Vagina (tissue), 2 donors: ENCODE data around the gene SIGLEC1. TPM values are rescaled to one million over a fixed set of nuclear protein-coding genes. Genes with fewer than 3 reads are reported as not detected.

Source experiments
- DNase-seq, 2 donors: peaks; one replicate each; pipeline ENCODE4 v3.0.0-alpha.2; 2017; ENCODE audit errors: extremely low spot score in 2 of 2
- H3K27ac ChIP-seq: fragments of 200-600 bp; sonication (generic); one replicate; pipeline ENCODE4 v1.5.1; 2019
- H3K27me3 ChIP-seq: fragments of 200-600 bp; sonication (generic); one replicate; pipeline ENCODE4 v1.5.1; 2019
- H3K36me3 ChIP-seq, 2 donors: fragments of 200-600 bp; sonication (generic); one replicate each; pipeline ENCODE4 v1.5.1; 2017 to 2019
- H3K4me1 ChIP-seq: fragments of 200-600 bp; sonication (generic); one replicate; pipeline ENCODE4 v1.5.1; 2019
- H3K4me3 ChIP-seq, 2 donors: fragments of 200-600 bp; sonication (generic); 1 replicate in 1 of 2; 2 replicates in 1 of 2; pipeline ENCODE4 v1.5.1; 2016 to 2019
- H3K9me3 ChIP-seq: fragments of 200-600 bp; sonication (generic); one replicate; pipeline ENCODE4 v1.5.1; 2019
- CTCF ChIP-seq, 3 experiments: fragments of 450-650 bp in 2 of 3; fragments of 200-600 bp in 1 of 3; sonication (generic) in 1 of 3; IDR thresholded peaks; one replicate each; pipeline ENCODE4 v1.5.1; 2017 to 2019; ENCODE audit warnings: antibody characterized with exemption in 3 of 3, mild to moderate bottlenecking in 2 of 3, moderate library complexity in 2 of 3
- POLR2A ChIP-seq, 2 donors: fragments of 450-650 bp; IDR thresholded peaks; one replicate each; pipeline ENCODE4 v1.6.1; 2017; ENCODE audit warnings: antibody characterized with exemption in 2 of 2, mild to moderate bottlenecking in 2 of 2, moderate library complexity in 2 of 2
- POLR2AphosphoS5 ChIP-seq, 2 donors: sonication (generic); formaldehyde crosslinking; IDR thresholded peaks; one replicate each; pipeline ENCODE4 v1.9.0; 2017; ENCODE audit warnings: antibody characterized with exemption in 2 of 2, mild to moderate bottlenecking in 2 of 2, low read depth in 1 of 2; ENCODE audit not compliant: insufficient read depth in 1 of 2
- intact Hi-C: fragments of 100-400 bp; cut with DNase I; formaldehyde crosslinking; loops from one replicate; pipeline ENCODE4 v1.15.1; 2023
- total RNA-seq: library from RNA; depleted of rRNA; stranded (reverse); fragments of >200 nt; gene quantifications from one replicate; pipeline ENCODE4 v1.2.3, GENCODE V29; 2016

The SIGLEC1 gene
- total RNA-seq, 1 donor from 2014 or later, result 8.8 TPM

- TF ChIP-seq POLR2A (IDR thresholded peaks at IDR 0.05) (no peak), CTCF (IDR thresholded peaks at IDR 0.05) (peak; percentile 39 to 66 (median 44)), POLR2AphosphoS5 (IDR thresholded peaks at IDR 0.05; ENCODE audit: insufficient read depth in 1 of 2, low read depth in 1 of 2) (no peak)
- no peak for DNase-seq
- intact Hi-C loops, result no loop called here
- Histone ChIP-seq H3K27ac (no peak overlapping the region), H3K4me1 (no peaks in the 10 kb centered on the region), H3K27me3 (no peaks in the 10 kb centered on the region), H3K9me3 (no peaks in the 10 kb centered on the region), H3K4me3 (no peak overlapping the region), H3K36me3 (peaks cover 0 to 12% of the 10 kb centered on the region in 2 donors)
These were observed 40.7 kb upstream of the SIGLEC1 start for GRCh38 chr20:3753098-3753497.

- intact Hi-C loops, result no loop called here
- no peaks in the 10 kb centered on the region for H3K9me3 ChIP-seq
- no peak overlapping the region for H3K27ac ChIP-seq
- no peaks in the 10 kb centered on the region for H3K27me3 ChIP-seq
- DNase-seq, result no peak
- H3K36me3 ChIP-seq, result peaks cover 0 to 12% of the 10 kb centered on the region in 2 donors
- peak overlapping the region in 1 of 2 donors; percentile 33 for H3K4me3 ChIP-seq
- TF ChIP-seq CTCF (IDR thresholded peaks at IDR 0.05) (no peak), POLR2A (IDR thresholded peaks at IDR 0.05) (no peak), POLR2AphosphoS5 (IDR thresholded peaks at IDR 0.05; ENCODE audit: insufficient read depth in 1 of 2, low read depth in 1 of 2) (no peak)
- H3K4me1 ChIP-seq, result no peaks in the 10 kb centered on the region
These were observed 40.0 kb upstream of the SIGLEC1 start for GRCh38 chr20:3752386-3752759.

GRCh38 chr20:3751675-3752385 is 39.4 kb upstream of the SIGLEC1 start:
- intact Hi-C loops, result no loop called here
- DNase-seq, result no peak
- Histone ChIP-seq H3K4me1 (no peaks in the 10 kb centered on the region), H3K27me3 (no peaks in the 10 kb centered on the region), H3K4me3 (peak overlapping the region; percentile 3 to 33), H3K27ac (no peak overlapping the region), H3K36me3 (peaks cover 0 to 12% of the 10 kb centered on the region in 2 donors), H3K9me3 (no peaks in the 10 kb centered on the region)
- TF ChIP-seq CTCF (IDR thresholded peaks at IDR 0.05), result no peak
- no peak for TF ChIP-seq POLR2A (IDR thresholded peaks at IDR 0.05)
- no peak for TF ChIP-seq POLR2AphosphoS5 (IDR thresholded peaks at IDR 0.05; ENCODE audit: insufficient read depth in 1 of 2, low read depth in 1 of 2)

- Histone ChIP-seq H3K27ac (no peak overlapping the region), H3K27me3 (no peaks in the 10 kb centered on the region), H3K4me1 (no peaks in the 10 kb centered on the region), H3K36me3 (peaks cover 0 to 12% of the 10 kb centered on the region in 2 donors), H3K9me3 (no peaks in the 10 kb centered on the region), H3K4me3 (peak overlapping the region; percentile 3 to 33)
- intact Hi-C loops, result no loop called here
- DNase-seq, result no peak
- TF ChIP-seq POLR2A (IDR thresholded peaks at IDR 0.05), result no peak
- TF ChIP-seq CTCF (IDR thresholded peaks at IDR 0.05), result no peak
- TF ChIP-seq POLR2AphosphoS5 (IDR thresholded peaks at IDR 0.05; ENCODE audit: insufficient read depth in 1 of 2, low read depth in 1 of 2), result no peak
These were observed 38.9 kb upstream of the SIGLEC1 start for GRCh38 chr20:3751305-3751674.
